HEK293 (cell line): Measurements from ENCODE around the gene VPS11.

Source experiments
- BCL11A ChIP-seq: fragments of 450-650 bp; formaldehyde crosslinking; IDR thresholded peaks from 2 replicates; pipeline ENCODE4 v1.5.1; 2016; ENCODE audit warnings: low read depth, missing biosample characterization, missing genetic modification characterization
- MYNN ChIP-seq: fragments of 450-650 bp; formaldehyde crosslinking; IDR thresholded peaks from 2 replicates; pipeline ENCODE4 v1.5.1; 2016; ENCODE audit warnings: missing biosample characterization, missing genetic modification characterization, borderline replicate concordance
- TF ChIP-seq, protein P1 (sequence below): fragments of 450-650 bp; formaldehyde crosslinking; IDR thresholded peaks from 2 replicates; pipeline ENCODE4 v1.5.1; 2016; ENCODE audit warnings: missing biosample characterization, missing genetic modification characterization
- TF ChIP-seq, protein P2 (sequence below): fragments of 450-650 bp; formaldehyde crosslinking; IDR thresholded peaks from 2 replicates; pipeline ENCODE4 v1.5.1; 2016; ENCODE audit warnings: missing biosample characterization, missing genetic modification characterization

DNA sequence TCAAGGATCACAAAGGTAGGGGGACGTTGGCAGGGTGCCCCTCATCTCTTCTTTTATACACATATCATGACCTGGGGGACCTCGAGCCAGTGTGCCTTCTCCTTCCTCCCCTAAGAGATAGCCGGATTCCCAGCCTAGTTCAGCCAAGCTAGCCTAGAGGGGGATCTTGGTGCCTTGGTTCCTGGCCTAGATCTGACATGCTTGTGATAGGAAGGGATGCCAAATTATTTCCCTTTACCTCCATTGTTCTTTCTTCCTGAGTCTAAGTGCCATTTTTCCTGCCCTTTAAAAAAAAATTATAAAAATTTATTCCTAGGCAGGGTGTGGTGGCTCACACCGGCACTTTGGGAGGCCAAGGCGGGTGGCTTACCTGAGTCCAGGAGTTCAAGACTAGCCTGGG lies 46.7 kb downstream of the VPS11 start:
- TF ChIP-seq BCL11A (tag by site-specific recombination) (no peak), MYNN (tag by site-specific recombination) (no peak)
- TF ChIP-seq, protein P1, sequence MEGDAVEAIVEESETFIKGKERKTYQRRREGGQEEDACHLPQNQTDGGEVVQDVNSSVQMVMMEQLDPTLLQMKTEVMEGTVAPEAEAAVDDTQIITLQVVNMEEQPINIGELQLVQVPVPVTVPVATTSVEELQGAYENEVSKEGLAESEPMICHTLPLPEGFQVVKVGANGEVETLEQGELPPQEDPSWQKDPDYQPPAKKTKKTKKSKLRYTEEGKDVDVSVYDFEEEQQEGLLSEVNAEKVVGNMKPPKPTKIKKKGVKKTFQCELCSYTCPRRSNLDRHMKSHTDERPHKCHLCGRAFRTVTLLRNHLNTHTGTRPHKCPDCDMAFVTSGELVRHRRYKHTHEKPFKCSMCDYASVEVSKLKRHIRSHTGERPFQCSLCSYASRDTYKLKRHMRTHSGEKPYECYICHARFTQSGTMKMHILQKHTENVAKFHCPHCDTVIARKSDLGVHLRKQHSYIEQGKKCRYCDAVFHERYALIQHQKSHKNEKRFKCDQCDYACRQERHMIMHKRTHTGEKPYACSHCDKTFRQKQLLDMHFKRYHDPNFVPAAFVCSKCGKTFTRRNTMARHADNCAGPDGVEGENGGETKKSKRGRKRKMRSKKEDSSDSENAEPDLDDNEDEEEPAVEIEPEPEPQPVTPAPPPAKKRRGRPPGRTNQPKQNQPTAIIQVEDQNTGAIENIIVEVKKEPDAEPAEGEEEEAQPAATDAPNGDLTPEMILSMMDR (tag by site-specific recombination): no peak
- TF ChIP-seq, protein P2, sequence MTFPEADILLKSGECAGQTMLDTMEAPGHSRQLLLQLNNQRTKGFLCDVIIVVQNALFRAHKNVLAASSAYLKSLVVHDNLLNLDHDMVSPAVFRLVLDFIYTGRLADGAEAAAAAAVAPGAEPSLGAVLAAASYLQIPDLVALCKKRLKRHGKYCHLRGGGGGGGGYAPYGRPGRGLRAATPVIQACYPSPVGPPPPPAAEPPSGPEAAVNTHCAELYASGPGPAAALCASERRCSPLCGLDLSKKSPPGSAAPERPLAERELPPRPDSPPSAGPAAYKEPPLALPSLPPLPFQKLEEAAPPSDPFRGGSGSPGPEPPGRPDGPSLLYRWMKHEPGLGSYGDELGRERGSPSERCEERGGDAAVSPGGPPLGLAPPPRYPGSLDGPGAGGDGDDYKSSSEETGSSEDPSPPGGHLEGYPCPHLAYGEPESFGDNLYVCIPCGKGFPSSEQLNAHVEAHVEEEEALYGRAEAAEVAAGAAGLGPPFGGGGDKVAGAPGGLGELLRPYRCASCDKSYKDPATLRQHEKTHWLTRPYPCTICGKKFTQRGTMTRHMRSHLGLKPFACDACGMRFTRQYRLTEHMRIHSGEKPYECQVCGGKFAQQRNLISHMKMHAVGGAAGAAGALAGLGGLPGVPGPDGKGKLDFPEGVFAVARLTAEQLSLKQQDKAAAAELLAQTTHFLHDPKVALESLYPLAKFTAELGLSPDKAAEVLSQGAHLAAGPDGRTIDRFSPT (tag by site-specific recombination): no peak
